Keratinocyte (primary cell): Measurements from ENCODE around the gene KEAP1.

Source experiments
- CTCF ChIP-seq, 3 experiments: IDR thresholded peaks in 1 of 3; conservative IDR thresholded peaks in 1 of 3; optimal IDR thresholded peaks in 1 of 3; 2 replicates in 2 of 3; 3 replicates in 1 of 3; pipeline versions ENCODE3 to v1.5.1; 2011; ENCODE audit warnings: low read length in 3 of 3, mild to moderate bottlenecking in 3 of 3, moderate library complexity in 2 of 3, control low read depth in 1 of 3, inconsistent platforms in 1 of 3; ENCODE audit not compliant: insufficient read depth in 2 of 3; ENCODE audit errors: extremely low read depth in 1 of 3
- EZH2 ChIP-seq: IDR thresholded peaks from one replicate; pipeline ENCODE4 v1.6.1; 2012; ENCODE audit warnings: inconsistent platforms, mild to moderate bottlenecking, low read length, moderate library complexity

DNA sequence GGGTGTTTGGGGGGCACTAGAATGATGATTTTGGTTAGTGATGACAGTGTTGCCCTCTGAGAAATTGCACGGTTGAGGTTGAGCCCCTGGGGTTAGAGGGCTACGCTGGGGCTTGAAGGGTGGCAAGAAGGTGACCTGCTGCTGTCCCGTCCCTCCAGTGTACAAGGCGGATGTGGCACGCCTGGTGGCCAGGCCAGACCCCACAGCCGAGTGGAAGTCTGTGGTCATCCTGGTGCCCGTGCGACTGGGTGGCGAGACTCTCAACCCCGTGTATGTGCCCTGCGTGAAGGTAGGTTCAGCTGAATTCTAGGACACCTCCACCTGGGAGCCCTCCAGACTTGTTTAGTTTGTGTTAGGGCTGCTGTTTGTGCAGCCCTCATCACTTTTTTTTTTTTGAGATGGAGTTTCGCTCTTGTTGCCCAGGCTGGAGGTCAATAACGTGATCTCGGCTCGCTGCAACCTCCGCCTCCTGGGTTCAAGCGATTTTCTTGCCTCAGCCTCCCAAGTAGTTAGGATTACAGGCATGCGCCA lies 45.7 kb upstream of the KEAP1 start:
- TF ChIP-seq CTCF (optimal IDR thresholded peaks at IDR 0.05 in 1 of 3, IDR thresholded peaks at IDR 0.05 in 1 of 3, conservative IDR thresholded peaks at IDR 0.05 in 1 of 3; ENCODE audit: extremely low read depth in 1 of 3, insufficient read depth in 2 of 3, low read length in 3 of 3): no peak
- TF ChIP-seq EZH2: no peak
